NCI-H2227 (cell line): ENCODE measurements around the gene PON3.
"Not testable (repeated sequence)": the region's sequence is repeated elsewhere in the genome, so short reads cannot be mapped to it uniquely, and the experiment has no call there.

Experiments used
- DNase-seq: peaks from one replicate; lab custom pipeline; 2025; ENCODE audit not compliant: unreplicated experiment; lab: John Stamatoyannopoulos, UW

PON3 gene

DNA sequence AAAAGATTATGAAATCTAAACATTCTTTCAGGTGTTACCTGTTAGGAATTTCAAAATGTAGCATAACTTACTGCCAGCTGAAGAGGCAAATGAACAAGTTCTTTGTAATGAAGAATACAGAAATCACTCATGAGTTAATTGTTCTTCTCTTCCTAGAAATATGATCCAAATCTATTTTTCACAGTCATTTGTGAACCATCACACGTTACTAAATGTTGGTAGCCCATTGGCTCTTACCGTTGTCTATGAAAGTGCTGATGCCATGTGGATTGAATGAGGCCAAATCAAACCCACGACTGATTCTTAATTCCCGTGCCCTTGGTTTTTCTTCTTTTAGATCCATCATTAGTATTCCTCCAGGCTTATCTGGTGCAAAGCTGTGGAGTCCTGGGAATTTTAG lies 15.9 kb upstream of the PON3 start:
- no peak for DNase-seq

DNA sequence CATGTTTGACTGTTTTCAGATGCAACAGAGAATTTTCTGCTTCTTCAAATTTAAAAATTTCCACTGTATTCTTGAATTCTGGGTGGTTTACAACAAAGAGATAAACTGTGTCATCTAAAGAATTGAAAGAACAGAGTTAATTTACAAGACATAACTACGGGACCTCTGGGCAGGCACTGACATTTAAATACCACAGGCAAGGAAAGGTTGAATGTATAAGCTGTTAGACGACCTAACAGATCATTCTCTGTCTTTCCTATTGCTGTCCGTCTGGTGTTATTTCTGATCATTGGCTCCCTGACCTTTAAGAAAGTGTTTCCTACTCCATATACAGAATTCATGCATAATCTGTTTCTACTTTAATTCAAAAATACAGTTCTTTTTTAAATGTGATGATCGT lies 15.5 kb upstream of the PON3 start:
- DNase-seq = no peak

DNA sequence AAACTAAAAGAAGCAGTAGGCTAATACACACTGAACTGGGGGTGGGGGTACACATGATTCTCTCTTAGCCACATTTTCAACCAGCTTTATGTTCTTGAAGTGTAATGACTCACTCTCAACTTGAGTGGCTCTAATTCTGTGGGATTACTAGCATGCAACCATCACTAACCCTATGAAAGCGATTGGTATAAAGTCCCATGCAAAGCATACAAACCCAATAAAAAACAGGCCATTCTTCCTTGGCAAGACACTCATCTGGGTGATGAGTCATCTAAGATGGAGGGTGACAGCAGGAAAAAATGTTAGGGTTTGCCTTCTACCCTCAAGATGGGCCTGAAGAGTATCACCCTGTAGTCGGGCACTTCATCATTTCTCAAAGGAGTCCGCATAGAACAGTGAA lies 14.9 kb upstream of the PON3 start:
- DNase-seq = no peak

DNA sequence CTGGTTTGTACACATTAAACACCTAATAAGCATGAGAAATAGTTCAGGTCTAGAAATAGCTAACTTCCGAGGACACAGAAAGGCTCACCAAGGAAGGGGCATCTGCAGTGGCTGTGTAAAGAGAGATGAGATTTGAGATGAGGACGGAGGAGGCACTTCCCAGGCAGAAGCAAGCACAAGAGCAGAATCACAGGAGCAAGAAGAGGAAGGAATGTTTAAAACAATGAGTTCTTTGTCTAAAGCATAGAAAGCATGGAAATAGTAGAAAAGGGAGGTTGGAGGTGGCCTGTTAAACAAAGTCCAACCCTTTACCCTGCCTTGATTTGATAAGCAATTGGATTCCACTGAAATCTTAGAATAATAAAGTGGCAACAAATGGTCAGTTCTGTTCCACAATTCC lies 11.6 kb upstream of the PON3 start:
- DNase-seq = no peak

DNA sequence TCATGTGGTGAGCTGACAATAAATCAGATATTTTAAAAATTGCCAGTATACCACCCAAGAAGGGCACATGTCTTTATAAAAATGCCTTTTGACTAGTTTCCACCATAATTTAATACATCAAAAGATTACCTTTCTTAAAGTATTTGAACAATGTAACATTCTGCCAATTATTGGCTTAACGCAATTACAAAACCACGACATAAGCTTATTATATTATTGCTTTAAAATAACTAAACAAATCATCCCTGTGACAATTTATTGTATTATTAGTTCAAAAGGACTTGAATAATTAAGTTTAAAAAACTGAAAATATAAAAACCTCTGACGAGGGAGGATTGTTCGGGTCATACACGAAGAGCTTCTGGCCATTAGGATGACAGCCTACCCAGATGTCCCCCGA lies 9.6 kb upstream of the PON3 start:
- DNase-seq = no peak

DNA sequence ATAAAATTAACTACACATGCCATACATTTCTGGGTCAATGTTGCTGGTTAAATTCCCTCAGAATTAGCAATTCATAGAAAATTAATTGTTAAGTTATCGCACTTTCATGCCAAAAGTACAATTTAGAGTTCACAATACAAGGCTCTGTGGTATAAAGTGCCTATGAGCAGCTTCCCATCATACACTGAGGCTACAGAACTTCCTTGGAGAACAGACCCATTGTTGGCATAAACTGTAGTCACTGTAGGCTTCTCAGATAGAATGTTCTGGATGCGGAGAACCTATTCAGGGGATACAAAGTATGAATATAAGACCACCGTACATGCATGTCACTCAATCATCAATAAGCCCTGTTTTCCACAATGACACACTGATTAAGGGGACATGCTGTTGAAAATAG lies 9.0 kb upstream of the PON3 start:
- no peak for DNase-seq

DNA sequence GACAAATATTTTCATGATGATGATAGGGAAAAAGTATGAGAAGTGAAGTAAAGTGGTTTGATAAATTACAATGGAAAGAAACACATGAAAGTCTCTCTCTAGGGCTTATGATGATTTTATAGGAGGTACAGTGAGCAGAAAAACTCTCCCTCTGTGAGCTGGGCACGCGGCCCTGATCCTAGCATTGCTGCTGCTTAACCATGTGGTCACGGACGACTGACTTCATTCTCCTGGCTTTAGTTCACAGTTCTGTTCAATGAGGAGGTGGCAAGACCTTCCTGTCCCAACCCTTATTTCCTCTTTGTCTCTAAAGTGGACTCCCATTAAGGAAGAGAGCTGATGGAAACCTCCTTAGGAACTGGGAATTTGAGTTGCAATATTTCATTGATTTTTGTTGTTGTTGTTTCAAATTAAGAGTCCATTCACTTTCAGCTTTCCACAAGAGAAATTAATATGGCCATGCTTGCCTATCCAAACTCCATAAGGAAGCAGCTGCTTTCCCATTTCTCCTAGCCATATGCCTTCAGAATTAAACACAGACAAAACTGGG lies 8.2 kb upstream of the PON3 start:
- peak; percentile 18 for DNase-seq

DNA sequence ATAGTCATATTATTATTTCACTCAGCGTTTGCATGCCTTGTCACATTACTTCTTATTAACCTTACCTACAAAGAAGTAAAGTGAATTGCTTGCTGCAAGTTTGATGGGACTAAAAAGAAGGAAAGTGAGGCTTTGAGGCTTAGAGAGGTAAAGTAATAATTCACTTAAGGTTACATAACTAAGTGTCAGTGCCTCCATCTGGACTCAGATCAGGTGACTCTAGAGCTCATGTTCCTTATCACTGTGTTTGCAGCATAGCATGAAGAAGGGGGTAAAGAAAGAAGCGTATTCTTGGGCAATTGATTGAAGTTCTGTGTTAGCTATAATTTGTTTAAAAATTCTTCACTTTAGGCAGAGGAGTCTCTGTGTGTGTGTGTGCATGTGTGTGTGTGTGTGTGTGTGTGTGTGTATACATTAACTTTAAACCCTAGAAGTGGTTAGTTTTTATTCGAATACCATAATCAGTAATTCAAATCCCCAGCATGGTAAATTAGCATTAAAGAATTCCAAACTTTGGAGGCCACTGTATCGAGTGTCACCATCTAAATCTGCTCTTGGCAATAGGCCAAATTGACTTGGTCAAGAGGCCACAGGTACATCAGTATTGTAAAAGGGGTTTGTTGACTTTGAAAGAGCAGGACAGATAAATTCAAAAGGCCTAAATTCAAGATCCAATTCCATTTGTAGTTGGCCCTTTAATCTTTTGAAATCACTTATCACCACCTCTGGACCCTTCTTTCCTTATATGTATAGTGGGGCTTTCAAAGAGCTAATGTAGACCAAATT lies 2.2 kb upstream of the PON3 start:
- DNase-seq = peak; percentile 16

DNA sequence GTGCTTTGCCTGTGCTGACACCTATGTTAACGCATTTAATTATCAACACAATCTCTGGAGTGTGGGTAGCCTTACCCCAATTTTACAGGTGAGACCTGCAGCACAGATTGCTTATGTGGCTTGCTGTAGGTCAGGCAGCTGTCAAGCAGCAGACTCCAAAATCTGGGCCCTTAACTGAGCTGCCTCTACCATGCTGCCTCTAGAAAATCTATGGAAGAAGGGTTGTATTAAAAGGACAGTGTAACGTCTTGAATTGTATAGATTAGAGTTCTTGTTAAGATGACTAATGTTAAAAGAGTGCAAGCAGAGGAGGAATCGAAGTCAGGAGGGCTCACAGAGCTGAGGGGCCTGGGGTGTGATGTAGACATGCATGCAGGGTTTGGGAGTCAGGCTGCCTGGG lies 1.2 kb upstream of the PON3 start:
- DNase-seq = no peak

DNA sequence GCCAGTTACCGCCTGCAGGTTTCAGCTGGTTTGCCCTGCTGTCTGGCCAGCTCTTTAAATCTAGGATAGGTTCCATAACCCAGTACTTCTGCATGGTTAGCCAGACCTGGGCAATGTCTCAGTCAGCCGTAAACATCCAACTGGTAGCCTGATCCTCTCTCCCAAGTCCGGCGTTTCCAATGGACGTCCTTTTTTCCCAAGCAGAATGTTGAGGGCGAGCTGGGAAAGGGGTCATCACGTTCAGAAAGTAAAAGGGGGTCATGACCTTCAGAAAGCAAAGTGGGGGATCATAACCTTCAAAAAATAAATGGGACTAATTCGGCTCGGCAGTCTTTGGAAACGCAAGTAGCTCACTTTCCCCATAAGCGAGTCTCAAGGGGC lies 430 bp downstream of the PON3 start:
- peak; percentile 47 for DNase-seq

DNA sequence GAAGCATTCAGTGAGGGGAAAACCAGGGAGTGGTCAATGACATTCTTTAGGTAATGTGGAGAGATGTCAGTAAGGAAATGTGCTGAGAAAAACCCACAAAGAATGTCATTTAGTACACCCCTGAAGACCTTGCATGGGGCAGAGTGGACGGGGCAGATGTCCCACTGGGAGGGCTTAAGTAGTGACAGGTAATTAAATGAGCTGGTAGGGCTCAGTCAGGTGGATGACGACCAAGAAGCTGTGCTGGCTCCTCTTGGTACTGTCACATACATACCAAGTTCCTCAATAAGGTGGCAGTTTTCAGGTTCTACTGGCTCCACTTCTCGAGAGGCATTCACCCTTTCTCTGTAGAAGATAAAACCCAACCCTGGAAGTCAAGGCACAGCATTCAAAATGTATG lies 1.8 kb downstream of the PON3 start:
- no peak for DNase-seq

DNA sequence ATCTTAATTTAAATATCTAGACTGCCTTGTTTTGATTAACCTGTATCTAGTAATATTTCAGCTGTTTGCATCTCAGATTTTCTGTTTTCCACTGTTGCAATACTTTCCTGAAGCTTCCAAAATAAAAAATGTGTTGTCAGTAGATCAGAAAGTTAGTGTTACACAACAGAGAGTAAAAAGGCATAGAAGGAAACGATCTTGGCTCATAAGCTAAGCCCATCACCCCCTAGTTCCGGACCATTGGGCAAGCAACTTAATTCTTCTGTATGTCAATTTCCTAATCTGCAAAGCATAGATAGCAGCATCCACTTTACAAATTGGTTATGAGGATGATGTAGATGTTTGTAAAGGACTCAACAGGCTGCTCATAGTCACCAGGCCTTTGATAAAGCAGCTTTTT lies 4.4 kb downstream of the PON3 start:
- no peak for DNase-seq

DNA sequence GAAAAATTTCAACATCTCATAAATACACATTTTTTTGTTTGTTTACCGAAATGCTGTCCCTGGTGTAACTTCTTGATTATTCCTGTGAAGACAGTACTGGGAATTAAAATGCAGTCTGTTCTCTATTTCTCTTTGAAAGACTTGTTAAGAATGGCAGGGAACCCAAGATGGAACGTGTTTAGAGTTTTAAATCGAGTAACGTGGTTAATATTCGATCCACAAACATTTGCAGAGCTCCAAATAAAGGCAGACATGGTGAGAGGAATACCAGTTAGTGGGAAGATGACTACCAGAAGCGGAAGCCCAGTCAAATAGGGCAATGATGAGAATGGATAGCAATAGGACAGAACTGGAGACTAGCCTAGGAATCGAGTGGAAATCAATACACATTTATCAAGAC lies 6.7 kb downstream of the PON3 start:
- DNase-seq = no peak

DNA sequence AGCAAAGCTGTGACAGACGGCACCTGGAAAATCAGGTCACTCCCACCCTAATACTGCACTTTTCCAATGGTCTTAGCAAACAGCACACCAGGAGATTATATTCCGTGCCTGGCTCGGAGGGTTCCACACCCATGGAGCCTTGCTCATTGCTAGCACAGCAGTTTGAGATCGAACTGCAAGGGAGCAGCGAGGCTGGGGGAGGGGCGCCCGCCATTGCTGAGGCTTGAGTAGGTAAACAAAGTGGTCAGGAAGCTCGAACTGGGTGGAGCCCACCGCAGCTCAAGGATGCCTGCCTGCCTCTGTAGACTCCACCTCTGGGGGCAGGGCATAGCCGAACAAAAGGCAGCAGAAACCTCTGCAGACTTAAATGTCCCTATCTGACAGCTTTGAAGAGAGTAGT lies 16.7 kb downstream of the PON3 start:
- not testable (repeated sequence) for DNase-seq

DNA sequence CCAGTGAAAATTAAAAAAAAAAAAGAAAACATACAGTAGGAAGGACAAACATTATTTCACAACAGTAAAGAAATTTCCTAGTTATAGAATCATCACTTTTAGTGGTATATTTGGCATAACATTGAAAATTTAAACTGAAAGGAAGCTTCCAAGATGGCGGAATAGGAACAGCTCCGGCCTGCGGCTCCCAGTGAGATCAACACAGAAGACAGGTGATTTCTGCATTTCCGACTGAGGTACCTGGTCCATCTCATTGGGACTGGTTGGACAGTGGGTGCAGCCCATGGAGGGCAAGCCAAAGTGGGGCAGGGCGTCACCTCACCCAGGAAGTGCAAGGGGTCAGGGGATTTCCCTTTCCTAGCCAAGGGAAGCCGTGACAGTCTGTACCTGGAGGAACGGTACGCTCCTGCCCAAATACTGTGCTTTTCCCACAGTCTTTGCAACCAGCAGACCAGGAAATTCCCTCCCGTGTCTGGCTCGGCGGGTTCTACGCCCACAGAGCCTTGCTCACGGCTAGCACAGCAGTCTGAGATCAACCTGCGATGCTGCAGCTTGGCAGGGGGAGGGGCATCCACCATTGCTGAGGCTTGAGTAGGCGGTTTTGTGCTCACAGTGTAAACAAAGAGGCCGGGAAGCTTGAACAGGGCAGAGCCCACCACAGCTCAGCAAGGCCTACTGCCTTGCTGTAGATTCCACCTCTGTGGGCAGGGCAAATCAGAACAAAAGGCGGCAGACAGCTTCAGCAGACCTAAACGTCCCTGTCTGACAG lies 19.4 kb downstream of the PON3 start:
- DNase-seq = no peak

DNA sequence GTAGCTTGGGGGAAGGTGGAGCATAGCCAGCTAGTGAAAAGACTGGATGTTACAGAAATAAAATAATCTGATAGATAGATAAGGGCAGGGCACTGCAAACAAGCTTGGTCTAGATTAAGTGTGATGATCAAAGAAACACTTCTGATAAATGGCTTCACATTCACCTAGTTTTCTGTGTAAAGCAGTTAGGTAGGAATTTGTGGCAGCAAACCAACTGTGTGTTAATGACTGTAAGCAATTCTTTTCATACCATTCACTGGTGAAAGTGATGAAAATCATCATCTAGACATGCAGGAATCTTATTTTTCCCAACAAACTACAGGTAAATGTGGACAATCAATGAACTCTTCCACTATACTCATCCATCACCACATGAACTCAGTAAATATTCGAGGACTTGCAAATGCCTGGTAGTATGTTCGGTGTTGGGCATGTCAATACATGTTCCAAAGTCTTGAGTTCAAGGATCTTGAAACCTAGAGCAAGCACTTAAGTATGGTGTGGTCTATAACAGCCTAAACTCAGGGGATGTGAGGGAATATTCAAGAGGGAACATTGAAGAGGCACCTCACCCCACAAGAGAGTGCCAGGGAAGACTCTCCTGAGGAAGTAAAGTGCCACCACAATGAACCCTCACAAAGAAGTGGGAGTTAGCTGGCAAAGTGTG lies 20.5 kb downstream of the PON3 start:
- DNase-seq = no peak

DNA sequence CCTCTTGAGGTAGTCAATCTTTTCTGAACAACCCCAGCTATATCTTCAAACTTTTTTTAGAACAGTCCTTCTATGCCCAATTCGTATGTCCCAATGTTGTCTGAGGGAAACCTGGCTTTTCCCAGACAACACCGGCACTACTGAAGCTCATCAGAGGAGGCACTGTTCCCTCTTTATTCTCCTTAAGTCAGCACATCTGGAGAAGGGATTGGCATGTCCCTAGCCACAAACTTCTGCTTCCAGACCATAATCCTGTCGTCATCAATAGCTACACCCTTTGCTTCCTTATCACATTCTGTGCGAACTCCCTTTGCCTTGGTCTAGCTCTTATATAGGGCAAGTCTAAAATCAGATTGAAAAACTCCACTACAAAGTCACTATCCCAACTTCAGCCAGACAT lies 22.9 kb downstream of the PON3 start:
- no peak for DNase-seq

DNA sequence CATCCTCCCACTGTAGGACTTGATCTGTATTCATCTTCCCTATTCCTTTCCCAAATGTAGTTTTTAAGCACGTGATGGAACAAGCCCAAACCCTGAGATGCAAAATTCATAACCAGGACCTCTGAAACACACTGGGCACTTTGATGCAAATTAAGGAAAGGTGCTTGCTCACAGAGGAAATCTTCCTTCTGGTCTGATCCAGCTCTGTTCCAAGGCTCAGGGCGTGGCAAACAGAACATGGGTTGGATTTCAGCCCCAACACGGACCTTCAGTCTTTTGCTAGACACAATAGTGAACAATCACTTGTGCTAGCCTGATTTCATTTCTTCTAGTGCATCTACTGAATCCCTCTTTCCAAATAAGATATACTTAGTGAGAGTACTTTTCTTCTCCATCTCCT lies 27.9 kb downstream of the PON3 start:
- DNase-seq = no peak

DNA sequence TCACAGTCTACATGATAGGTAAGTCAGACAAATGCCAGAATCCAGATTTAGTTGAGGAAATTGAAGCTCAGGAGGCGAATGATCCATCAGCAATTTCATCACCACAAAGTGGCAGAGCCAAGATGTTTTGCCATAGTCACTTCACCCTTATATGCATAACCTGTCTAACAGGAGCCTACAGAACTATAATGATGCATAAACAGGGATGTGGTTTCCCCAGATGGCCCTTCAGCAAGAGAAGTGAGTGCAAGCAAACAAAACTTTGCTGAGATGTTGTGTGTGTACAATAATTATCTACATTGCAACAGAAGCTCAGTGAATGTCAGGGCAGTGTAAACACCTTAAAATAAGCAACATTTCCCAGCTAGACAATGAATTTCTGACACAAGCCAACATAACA lies 28.6 kb downstream of the PON3 start:
- DNase-seq = no peak

DNA sequence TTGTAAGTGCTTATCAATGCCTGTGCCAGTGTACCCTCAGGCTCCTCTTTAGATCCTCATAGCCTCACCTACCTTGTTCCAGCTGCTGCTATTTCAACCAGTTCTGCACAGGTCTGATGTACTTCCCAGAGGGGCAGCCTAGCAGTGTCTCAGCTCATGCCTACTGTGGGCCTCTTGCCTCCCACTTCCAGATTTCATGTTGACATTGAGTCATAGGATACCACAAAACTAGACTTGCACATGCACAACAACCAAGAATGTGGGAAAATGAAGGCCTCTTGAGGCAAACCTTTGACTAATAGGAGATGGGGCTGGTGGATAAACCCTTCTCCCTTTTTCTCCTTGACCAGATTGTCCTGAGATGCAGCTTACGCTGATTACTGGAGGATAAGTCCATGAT lies 31.0 kb downstream of the PON3 start:
- DNase-seq = no peak

DNA sequence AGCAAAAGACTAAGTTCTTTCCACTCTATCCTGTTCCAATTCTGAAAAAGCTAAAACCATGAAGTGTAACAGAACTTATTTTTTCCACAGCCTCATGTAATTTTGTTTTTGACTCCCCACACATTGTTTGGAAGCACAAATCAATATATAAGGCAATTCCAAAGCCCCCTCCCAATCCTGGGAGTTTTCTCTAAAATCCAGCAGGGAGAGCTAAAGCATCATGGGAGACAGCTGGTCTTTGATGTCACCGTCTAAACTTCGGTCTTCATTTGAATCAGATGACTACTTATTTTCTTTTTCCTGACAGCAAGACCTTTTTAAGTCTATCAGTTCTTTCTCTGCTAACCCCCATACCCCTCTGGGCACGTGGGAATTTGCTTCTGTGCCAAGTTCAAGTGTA lies 38.6 kb downstream of the PON3 start:
- no peak for DNase-seq
